ENCODE data around the gene VPS9D1.
"Not testable (repeated sequence)": the region's sequence is repeated elsewhere in the genome, so short reads cannot be mapped to it uniquely, and the experiment has no call there.

The VPS9D1 gene

DNA sequence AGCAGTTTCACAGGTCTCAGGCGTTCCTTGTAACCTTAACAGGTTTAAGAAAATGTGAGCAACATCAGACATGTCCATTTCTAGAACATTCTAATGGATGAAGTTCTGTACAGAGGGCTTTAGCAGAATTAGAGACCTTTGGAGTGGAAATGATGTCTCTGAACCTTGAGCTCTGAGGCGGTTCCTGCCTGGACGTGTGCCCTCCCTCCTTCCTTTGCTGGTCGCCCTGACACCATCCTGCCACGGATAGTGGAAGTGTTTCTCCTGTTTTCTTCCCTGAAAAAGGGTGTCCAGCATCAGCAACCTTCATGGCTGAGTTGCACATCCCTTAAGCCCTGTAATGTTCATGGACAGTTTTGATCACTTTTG lies 51.9 kb downstream of the VPS9D1 start:
- DNase-seq (ENCODE audit: low read depth in 3 of 3) = no peak

DNA sequence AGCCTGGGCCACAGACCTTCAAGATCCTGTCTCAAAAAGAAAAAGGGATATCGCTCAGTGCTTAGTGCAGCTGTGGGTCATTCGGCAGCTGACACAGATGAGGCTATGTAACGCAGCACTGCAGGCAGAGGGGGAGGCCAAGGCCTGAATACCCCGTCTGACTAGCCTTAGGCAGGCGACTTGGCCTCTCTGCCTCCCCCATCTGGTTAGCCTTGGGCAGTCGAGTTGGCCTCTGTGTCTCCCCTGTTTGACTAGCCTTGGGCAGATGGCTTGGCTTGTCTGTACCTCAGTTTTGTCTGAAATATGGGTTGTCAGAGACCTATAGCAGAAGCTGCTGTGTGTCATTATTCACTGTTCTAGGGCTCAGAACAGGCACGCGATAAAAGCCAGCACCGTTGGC lies 53.1 kb downstream of the VPS9D1 start:
- no peak for DNase-seq (ENCODE audit: low read depth in 3 of 3)

DNA sequence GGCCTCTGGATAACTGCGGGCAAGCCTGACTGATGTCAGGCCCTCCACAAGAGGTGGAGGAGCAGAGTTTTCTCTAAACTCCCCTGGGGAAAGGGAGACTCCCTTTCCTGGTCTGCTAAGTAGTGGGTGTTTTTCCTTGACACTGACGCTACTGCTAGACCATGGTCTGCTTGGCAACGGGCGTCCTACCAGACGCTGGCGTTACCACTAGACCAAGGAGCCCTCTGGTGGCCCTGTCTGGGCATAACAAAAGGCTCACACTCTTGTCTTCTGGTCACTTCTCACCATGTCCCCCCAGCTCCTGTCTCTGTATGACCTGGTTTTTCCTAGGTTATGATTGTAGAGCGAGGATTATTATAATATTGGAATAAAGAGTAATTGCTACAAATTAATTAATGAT lies 53.7 kb downstream of the VPS9D1 start:
- DNase-seq (ENCODE audit: low read depth in 3 of 3) = not testable (repeated sequence)

DNA sequence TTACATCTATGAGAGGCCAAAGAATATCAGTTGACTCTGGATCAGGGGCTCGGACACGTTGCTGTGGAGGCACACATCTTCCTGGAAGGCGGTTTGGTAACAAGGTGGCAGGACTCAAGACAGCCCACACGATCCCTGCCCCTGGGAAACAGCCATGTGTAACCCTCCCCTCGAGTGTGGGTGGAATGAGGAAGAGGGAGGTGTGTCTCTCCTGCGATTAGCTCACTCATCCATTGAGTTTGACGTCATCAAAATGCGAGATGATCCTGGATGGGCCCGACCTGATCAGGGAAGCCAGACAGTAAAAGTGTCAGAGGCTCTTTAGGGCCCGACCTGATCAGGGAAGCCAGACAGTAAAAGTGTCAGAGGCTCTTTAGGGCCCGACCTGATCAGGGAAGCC lies 56.5 kb downstream of the VPS9D1 start:
- DNase-seq (ENCODE audit: low read depth in 3 of 3) = not testable (repeated sequence)

DNA sequence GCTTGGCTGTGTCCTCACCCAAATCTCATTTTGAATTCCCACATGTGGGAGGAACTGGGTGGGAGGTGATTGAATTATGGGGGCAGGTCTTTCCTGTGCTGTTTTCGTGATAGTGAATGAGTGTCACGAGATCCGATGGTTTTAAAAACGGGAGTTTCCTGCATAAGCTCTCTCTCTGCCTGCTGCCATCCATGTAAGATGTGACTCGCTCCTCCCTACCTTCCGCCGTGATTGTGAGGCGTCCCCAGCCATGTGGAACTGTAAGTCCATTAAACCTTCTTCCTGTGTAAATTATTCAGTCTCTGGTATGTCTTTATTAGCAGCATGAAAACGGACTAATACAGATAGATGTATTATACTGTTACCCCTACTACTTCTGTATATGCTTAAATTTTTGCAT lies 59.5 kb downstream of the VPS9D1 start:
- DNase-seq (ENCODE audit: low read depth in 3 of 3) = no peak

DNA sequence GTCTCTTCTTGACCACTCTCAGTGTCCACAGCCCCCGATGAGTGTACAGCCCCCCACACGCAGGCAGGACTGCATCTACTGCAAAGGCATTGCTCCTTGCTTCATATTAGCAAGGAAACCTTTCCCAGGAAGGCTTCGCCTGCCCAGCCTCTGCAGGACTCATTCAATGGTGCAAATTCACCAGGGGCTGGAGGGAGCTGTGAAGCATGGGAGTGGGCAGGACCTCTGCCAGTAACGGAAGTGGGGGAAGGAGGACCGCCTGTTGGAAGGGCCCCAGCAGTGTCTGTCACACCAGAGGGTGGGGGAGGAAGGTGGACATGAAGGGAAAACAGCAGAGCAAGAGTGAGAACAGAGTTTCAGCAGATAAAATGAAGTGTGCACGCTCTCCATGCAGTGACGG lies 60.6 kb downstream of the VPS9D1 start:
- no peak for DNase-seq (ENCODE audit: low read depth in 3 of 3)

DNA sequence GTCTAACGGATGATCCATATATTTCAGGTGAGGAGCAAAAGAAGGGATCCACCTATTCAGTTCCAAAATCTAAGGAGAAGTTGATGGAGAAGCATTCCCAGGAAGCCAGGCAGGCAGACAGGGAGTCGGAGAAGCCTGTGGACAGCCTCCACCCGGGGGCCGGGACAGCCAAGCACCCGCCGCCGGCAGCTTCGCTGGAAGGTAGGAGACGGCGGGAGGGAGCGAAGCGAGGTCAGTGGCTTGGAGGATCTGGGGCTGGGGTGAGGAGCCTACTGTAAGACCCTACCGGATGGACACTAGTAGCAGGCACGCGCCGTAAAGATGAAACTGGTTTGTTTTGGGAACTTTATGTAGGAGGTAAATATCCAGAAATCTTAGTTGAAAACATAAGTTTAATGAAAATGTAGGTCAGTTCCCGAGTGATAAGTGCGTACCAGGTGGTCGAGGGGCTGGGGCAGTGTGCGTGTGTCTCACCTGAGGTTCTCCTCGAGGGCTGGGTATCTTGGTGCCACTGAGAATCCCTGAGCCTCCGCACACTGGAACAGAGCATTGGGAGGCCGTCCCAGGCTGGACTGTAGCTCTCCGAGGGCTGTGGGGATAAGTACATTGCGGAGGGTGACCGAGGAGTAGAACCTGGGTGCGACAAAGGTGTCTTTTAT lies 62.3 kb downstream of the VPS9D1 start:
- peak in 1 of 3 experiments; percentile 18 for DNase-seq (ENCODE audit: low read depth in 3 of 3)

DNA sequence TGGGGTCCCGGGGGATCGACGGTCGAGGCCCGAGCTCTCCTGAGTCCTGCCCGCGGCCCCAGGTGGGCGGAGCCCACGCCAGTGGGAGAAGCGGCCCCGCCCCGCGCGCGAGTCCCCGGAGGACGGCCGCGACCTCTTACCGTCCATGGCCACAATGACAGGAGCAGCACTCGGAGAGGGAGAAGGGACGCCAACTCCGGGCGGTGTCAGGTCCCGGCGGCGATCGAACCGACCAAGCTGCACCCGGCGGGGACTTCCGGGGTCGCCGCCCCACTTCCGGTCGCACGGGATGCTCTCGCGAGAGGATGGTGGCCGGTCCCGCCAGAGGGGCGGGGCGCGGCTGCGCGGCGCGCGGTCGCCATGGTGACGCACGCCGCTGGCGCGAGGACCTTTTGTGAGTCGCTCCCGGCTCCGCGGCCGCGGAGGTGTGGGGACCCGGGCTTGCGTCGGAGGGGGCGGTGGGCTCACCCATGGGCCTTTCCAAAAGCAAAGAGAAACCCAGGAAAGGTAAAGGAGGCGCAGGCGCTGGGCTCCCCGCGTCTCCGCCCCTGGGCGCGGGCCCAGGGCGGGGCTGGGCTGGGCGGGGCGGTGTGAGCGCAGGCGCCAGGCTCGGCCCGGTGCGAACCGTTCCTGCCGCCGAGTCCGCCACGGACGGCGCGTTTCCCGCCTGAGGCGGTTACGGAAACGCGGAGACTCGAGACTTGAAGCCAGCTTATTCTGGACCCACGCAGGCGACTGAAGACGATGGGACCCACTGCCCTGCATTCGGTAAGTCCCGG lies 63.1 kb downstream of the VPS9D1 start, which contains the start of the genes CHMP1A and SPATA33:
Gene CHMP1A, minus strand, starts transcription at position 267 of the 779 bp plus-strand sequence. Its CDS starts 120 bp downstream, at position 147.
Gene SPATA33, plus strand, starts transcription at position 395 of the 779 bp plus-strand sequence. Its CDS starts 76 bp downstream, at position 471.
- DNase-seq (ENCODE audit: low read depth in 3 of 3) = peak; percentile 86 to 89 (median 87)
